Epithelial cell of proximal tubule (primary cell): ENCODE measurements around the gene RANBP17. TPM values are rescaled to one million over a fixed set of nuclear protein-coding genes. Genes with fewer than 3 reads are reported as not detected.
"Not testable (repeated sequence)": the region's sequence is repeated elsewhere in the genome, so short reads cannot be mapped to it uniquely, and the experiment has no call there.

Experiments
- DNase-seq: peaks from one replicate; pipeline ENCODE4 v3.0.0-alpha.2; 2011; ENCODE audit warnings: low read depth
- H3K4me3 ChIP-seq: 2 replicates; pipeline ENCODE4 v1.5.1; 2011; ENCODE audit warnings: low read depth, mild to moderate bottlenecking, low read length
- CTCF ChIP-seq: conservative IDR thresholded peaks from 2 replicates; pipeline ENCODE4 v1.5.1; 2012; ENCODE audit warnings: low read depth, mild to moderate bottlenecking, low read length
- total RNA-seq: library from RNA; depleted of rRNA; stranded (reverse); fragments of >200 nt; gene quantifications from 2 replicates; pipeline ENCODE4 v1.2.3, GENCODE V29; 2015

RANBP17 gene
- total RNA-seq, 1 donor from 2014 or later = 15.0 TPM

GRCh38 chr5:170907758-170908157 lies 45.9 kb downstream of the RANBP17 start:
- no peak for DNase-seq
- no peak for TF ChIP-seq CTCF

GRCh38 chr5:170913573-170913972 lies 51.8 kb downstream of the RANBP17 start:
- TF ChIP-seq CTCF = no peak

More at GRCh38 chr5:170907758-170908157, 45.9 kb downstream of the RANBP17 start:
- no peak overlapping the region for H3K4me3 ChIP-seq

GRCh38 chr5:170917113-170917512 lies 55.3 kb downstream of the RANBP17 start:
- H3K4me3 ChIP-seq = no peak overlapping the region
- DNase-seq = no peak
- TF ChIP-seq CTCF = no peak

More at GRCh38 chr5:170913573-170913972, 51.8 kb downstream of the RANBP17 start:
- H3K4me3 ChIP-seq = no peak overlapping the region
- no peak for DNase-seq

GRCh38 chr5:170920196-170920595 lies 58.4 kb downstream of the RANBP17 start:
- DNase-seq = no peak
- no peak overlapping the region for H3K4me3 ChIP-seq
- TF ChIP-seq CTCF = no peak

GRCh38 chr5:170922331-170922730 lies 60.5 kb downstream of the RANBP17 start:
- not testable (repeated sequence) for H3K4me3 ChIP-seq, DNase-seq

GRCh38 chr5:170923910-170924620 lies 62.2 kb downstream of the RANBP17 start:
- TF ChIP-seq CTCF = no peak
- H3K4me3 ChIP-seq = no peak overlapping the region
- DNase-seq = no peak

GRCh38 chr5:170935534-170936218 lies 73.9 kb downstream of the RANBP17 start:
- DNase-seq, H3K4me3 ChIP-seq: not testable (repeated sequence)

- H3K4me3 ChIP-seq = no peak overlapping the region
- no peak for TF ChIP-seq CTCF
- no peak for DNase-seq
Measured at GRCh38 chr5:170937072-170937471, 75.3 kb downstream of the RANBP17 start.
